ENCODE data around the gene LRRC1. TPM values are rescaled to one million over a fixed set of nuclear protein-coding genes. Genes with fewer than 3 reads are reported as not detected.

The LRRC1 gene
- total RNA-seq, 1 experiment from 2014 or later: 18.1 TPM

GRCh38 chr6:53864781-53865180 is 70.0 kb downstream of the LRRC1 start:
- Histone ChIP-seq H3K79me2 (ENCODE audit: low read length) (no peaks in the 10 kb centered on the region), H3K4me2 (ENCODE audit: low read length) (no peak overlapping the region), H3K9me3 (ENCODE audit: low read length) (no peaks in the 10 kb centered on the region), H4K20me1 (ENCODE audit: low read length) (no peaks in the 10 kb centered on the region), H3K27me3 (ENCODE audit: low read length) (no peaks in the 10 kb centered on the region), H3K9me2 (replicated peaks; ENCODE audit: low read length) (no peaks in the 10 kb centered on the region), H3K36me3 (ENCODE audit: low read depth, low read length) (no peaks in the 10 kb centered on the region), H3K27ac (ENCODE audit: low read length) (no peak overlapping the region), H3K9ac (ENCODE audit: low read length) (no peak overlapping the region), H2AFZ (ENCODE audit: low read length) (no peak overlapping the region), H3F3A (ENCODE audit: low read length, unreplicated experiment) (no peaks in the 10 kb centered on the region), H3K4me3 (ENCODE audit: low read length) (no peak overlapping the region), H3K4me1 (ENCODE audit: insufficient read depth, low read length) (peaks cover 7% of the 10 kb centered on the region; the same call in 1 of the 2 replicates)
- ChIA-PET CTCF (no interaction called here), POLR2A (ENCODE audit: unreplicated experiment) (no interaction called here)
- no TSS peak for BruUV-seq (replicated peaks)
- DNase-seq (no peak), ATAC-seq (no peak)
- TF ChIP-seq EZH2 (IDR thresholded peaks at IDR 0.05; ENCODE audit: low read length, unreplicated experiment) (no peak), CTCF (conservative IDR thresholded peaks at IDR 0.05; ENCODE audit: low read depth, low read length) (no peak), EZH2phosphoT487 (IDR thresholded peaks at IDR 0.05; ENCODE audit: borderline replicate concordance, low read length) (no peak)
- intact Hi-C loops (cut with micrococcal nuclease): no loop called here

- H2AFZ ChIP-seq (ENCODE audit: low read length): no peak overlapping the region
- no peaks in the 10 kb centered on the region for H3K27me3 ChIP-seq (ENCODE audit: low read length)
- ChIA-PET CTCF (no interaction called here), POLR2A (ENCODE audit: unreplicated experiment) (no interaction called here)
- H3K4me3 ChIP-seq (ENCODE audit: low read length): no peak overlapping the region
- intact Hi-C loops (cut with micrococcal nuclease): no loop called here
- H3F3A ChIP-seq (ENCODE audit: low read length, unreplicated experiment): no peaks in the 10 kb centered on the region
- H3K27ac ChIP-seq (ENCODE audit: low read length): no peak overlapping the region
- DNase-seq (no peak), ATAC-seq (no peak)
- H3K9ac ChIP-seq (ENCODE audit: low read length): no peak overlapping the region
- H3K9me3 ChIP-seq (ENCODE audit: low read length): no peaks in the 10 kb centered on the region
- TF ChIP-seq EZH2 (IDR thresholded peaks at IDR 0.05; ENCODE audit: low read length, unreplicated experiment) (no peak), EZH2phosphoT487 (IDR thresholded peaks at IDR 0.05; ENCODE audit: borderline replicate concordance, low read length) (no peak), CTCF (conservative IDR thresholded peaks at IDR 0.05; ENCODE audit: low read depth, low read length) (no peak)
- H3K79me2 ChIP-seq (ENCODE audit: low read length): no peaks in the 10 kb centered on the region
- H4K20me1 ChIP-seq (ENCODE audit: low read length): no peaks in the 10 kb centered on the region
- BruUV-seq (replicated peaks): no TSS peak
- no peaks in the 10 kb centered on the region for H3K9me2 ChIP-seq (replicated peaks; ENCODE audit: low read length)
- peaks cover 6% of the 10 kb centered on the region; the same call in 1 of the 2 replicates for H3K4me1 ChIP-seq (ENCODE audit: insufficient read depth, low read length)
- H3K36me3 ChIP-seq (ENCODE audit: low read depth, low read length): no peaks in the 10 kb centered on the region
- no peak overlapping the region for H3K4me2 ChIP-seq (ENCODE audit: low read length)
These were observed 71.4 kb downstream of the LRRC1 start for GRCh38 chr6:53866226-53866625.

- intact Hi-C loops (cut with micrococcal nuclease): no loop called here
- TF ChIP-seq CTCF (conservative IDR thresholded peaks at IDR 0.05; ENCODE audit: low read depth, low read length): no peak
- TF ChIP-seq EZH2 (IDR thresholded peaks at IDR 0.05; ENCODE audit: low read length, unreplicated experiment): no peak
- no peak for TF ChIP-seq EZH2phosphoT487 (IDR thresholded peaks at IDR 0.05; ENCODE audit: borderline replicate concordance, low read length)
- H3F3A ChIP-seq (ENCODE audit: low read length, unreplicated experiment): no peaks in the 10 kb centered on the region
- no peaks in the 10 kb centered on the region for H3K9me3 ChIP-seq (ENCODE audit: low read length)
- H3K79me2 ChIP-seq (ENCODE audit: low read length): 0 out of 2 replicates have a peak, but pooled peaks cover 4% of the 10 kb centered on the region
- H3K4me3 ChIP-seq (ENCODE audit: low read length): no peak overlapping the region
- H3K4me1 ChIP-seq (ENCODE audit: insufficient read depth, low read length): no peaks in the 10 kb centered on the region
- no peak for DNase-seq
- H3K36me3 ChIP-seq (ENCODE audit: low read depth, low read length): no peaks in the 10 kb centered on the region
- H3K4me2 ChIP-seq (ENCODE audit: low read length): no peak overlapping the region
- H3K27me3 ChIP-seq (ENCODE audit: low read length): no peaks in the 10 kb centered on the region
- no TSS peak for BruUV-seq (replicated peaks)
- no peak for ATAC-seq
- H3K9me2 ChIP-seq (replicated peaks; ENCODE audit: low read length): no peaks in the 10 kb centered on the region
- H3K9ac ChIP-seq (ENCODE audit: low read length): no peak overlapping the region
- CTCF ChIA-PET: no interaction called here
- no peaks in the 10 kb centered on the region for H4K20me1 ChIP-seq (ENCODE audit: low read length)
- POLR2A ChIA-PET (ENCODE audit: unreplicated experiment): no interaction called here
- H2AFZ ChIP-seq (ENCODE audit: low read length): no peak overlapping the region
- H3K27ac ChIP-seq (ENCODE audit: low read length): no peak overlapping the region
These were observed 73.8 kb downstream of the LRRC1 start for GRCh38 chr6:53868626-53869025.

All from PC-3 (cell line).